Breast epithelium (tissue), 4 donors: ENCODE data around the gene FAM174B. TPM values are rescaled to one million over a fixed set of nuclear protein-coding genes. Genes with fewer than 3 reads are reported as not detected.
A peak's percentile ranks its signal among the peaks of the same experiment; 100 is the strongest.

ENCODE experiments used
- DNase-seq, 2 donors: peaks; one replicate each; pipeline ENCODE4 v3.0.0-alpha.2; 2019; ENCODE audit warnings: low spot score in 2 of 2
- H3K27ac ChIP-seq, 2 donors: fragments of 200-600 bp; sonication (generic) in 1 of 2; one replicate each; pipeline ENCODE4 v1.5.1; 2016 to 2019; ENCODE audit warnings: mild to moderate bottlenecking in 1 of 2
- H3K27me3 ChIP-seq, 2 donors: fragments of 200-600 bp; sonication (generic) in 1 of 2; one replicate each; pipeline versions ENCODE4 v1.5.1 to v1.6.0; 2017 to 2019; ENCODE audit warnings: control low read depth in 1 of 2, mild to moderate bottlenecking in 1 of 2
- H3K36me3 ChIP-seq: fragments of 200-600 bp; one replicate; pipeline ENCODE4 v1.5.1; 2019
- H3K4me1 ChIP-seq, 2 donors: fragments of 200-600 bp; sonication (generic); one replicate each; pipeline ENCODE4 v1.5.1; 2016 to 2019; ENCODE audit warnings: control low read depth in 1 of 2
- H3K4me3 ChIP-seq, 3 donors: fragments of 200-600 bp; sonication (generic); 1 replicate in 2 of 3; 2 replicates in 1 of 3; pipeline ENCODE4 v1.5.1; 2016 to 2019; ENCODE audit warnings: mild to moderate bottlenecking in 3 of 3, moderate library complexity in 2 of 3
- H3K9me3 ChIP-seq, 2 donors: fragments of 200-600 bp; sonication (generic) in 1 of 2; one replicate each; pipeline ENCODE4 v1.5.1; 2016 to 2019; ENCODE audit warnings: control low read depth in 1 of 2
- CTCF ChIP-seq, 3 donors: fragments of 450-650 bp; IDR thresholded peaks; one replicate each; pipeline ENCODE4 v1.5.1; 2016 to 2017; ENCODE audit warnings: antibody characterized with exemption in 3 of 3, mild to moderate bottlenecking in 3 of 3, moderate library complexity in 3 of 3
- POLR2A ChIP-seq: fragments of 450-650 bp; IDR thresholded peaks from one replicate; pipeline ENCODE4 v1.6.1; 2016; ENCODE audit warnings: antibody characterized with exemption, mild to moderate bottlenecking, moderate library complexity
- POLR2AphosphoS5 ChIP-seq, 3 donors: sonication (generic); formaldehyde crosslinking; IDR thresholded peaks; one replicate each; pipeline ENCODE4 v1.6.1; 2017; ENCODE audit warnings: antibody characterized with exemption in 3 of 3
- intact Hi-C: fragments of 100-400 bp; cut with DNase I; formaldehyde crosslinking; loops from one replicate; pipeline ENCODE4 v1.15.1; 2023; ENCODE audit warnings: low total_unique reads
- total RNA-seq, 3 donors: library from RNA; depleted of rRNA; stranded (reverse); fragments of >200 nt; gene quantifications; one replicate each; pipeline ENCODE4 v1.1.0, GENCODE V29; 2016

FAM174B gene
- total RNA-seq, 3 donors from 2014 or later = 4.3 to 34.7 (median 20.6) TPM

DNA sequence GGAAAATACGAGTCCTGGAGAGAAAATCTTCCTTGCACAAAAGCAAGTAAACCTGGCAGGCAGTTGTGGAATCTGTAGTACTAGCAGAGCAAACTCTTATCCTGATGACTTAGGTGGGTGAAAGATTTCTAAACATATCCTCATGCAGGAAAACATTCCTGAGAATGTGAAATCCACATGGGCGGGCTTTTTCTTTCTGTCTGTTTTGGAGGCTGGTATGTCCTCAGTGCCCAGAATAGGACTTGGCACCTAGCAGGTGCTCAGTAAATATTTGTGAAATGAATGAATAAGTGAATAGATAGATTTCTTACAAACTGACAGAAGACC, 53.3 kb downstream of the FAM174B start:
- Histone ChIP-seq H3K4me1 (no peaks in the 10 kb centered on the region), H3K27ac (no peak overlapping the region), H3K36me3 (no peaks in the 10 kb centered on the region), H3K9me3 (no peaks in the 10 kb centered on the region), H3K4me3 (no peak overlapping the region), H3K27me3 (no peaks in the 10 kb centered on the region)
- intact Hi-C loops = no loop called here
- no peak for TF ChIP-seq POLR2AphosphoS5 (IDR thresholded peaks at IDR 0.05)
- TF ChIP-seq CTCF (IDR thresholded peaks at IDR 0.05) = no peak
- TF ChIP-seq POLR2A = no peak
- no peak for DNase-seq

DNA sequence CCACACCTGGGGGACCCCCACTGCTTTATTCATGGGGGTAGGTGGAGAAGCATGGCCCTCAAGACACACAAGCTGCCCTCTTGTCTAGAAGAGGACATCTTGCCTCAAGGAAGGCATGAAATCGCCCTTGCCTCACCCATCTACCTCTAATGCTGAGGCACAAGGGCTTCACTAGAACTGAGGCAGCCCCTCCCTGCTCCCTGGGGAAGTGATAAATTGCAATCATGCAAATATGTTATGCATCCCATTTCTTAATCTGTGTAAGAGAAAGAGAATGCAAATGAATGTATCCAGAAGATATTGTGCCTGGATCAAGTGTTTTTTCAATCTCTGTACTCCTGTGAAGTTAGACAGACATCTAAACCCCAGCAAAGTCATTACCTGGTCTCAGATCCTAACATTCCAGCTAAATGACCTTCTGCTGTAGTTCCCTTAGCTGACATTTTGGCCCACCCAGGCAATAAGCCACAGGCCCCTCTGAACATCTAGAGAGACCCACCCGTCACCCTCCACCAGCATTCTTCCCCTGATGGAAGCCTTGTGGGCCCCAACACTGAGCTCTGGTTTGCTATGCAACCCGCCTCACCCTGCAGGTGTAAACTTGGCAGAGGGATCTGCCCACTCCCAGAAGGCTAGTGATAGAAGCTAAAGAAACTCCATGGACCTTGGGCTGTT, 53.8 kb downstream of the FAM174B start:
- Histone ChIP-seq H3K27ac (no peak overlapping the region), H3K36me3 (no peaks in the 10 kb centered on the region), H3K4me3 (no peak overlapping the region), H3K27me3 (no peaks in the 10 kb centered on the region), H3K4me1 (no peaks in the 10 kb centered on the region), H3K9me3 (no peaks in the 10 kb centered on the region)
- intact Hi-C loops = no loop called here
- peak in 1 of 2 donors; percentile 20 for DNase-seq
- TF ChIP-seq POLR2AphosphoS5 (IDR thresholded peaks at IDR 0.05) = no peak
- no peak for TF ChIP-seq POLR2A
- no peak for TF ChIP-seq CTCF (IDR thresholded peaks at IDR 0.05)

DNA sequence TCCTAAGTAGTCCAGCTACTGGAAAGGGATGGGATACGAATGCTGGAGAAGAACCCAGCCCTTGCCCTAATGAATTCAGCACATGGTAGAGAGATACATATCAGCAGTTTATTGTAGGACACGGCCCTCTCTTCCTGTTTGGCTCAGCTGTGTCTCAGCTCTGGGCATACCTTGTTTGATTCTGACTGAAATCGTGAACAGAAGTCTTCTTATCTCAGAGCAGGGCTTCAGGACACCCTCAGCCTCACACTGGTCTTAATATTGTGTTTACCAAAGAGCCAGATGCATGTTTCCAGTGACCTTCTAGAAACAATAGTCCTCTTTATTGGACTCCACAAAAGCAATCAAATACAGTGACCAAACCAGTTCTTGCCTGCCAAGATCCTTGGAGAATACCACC, 54.7 kb downstream of the FAM174B start:
- no peaks in the 10 kb centered on the region for H3K27me3 ChIP-seq
- no peak for DNase-seq
- H3K4me1 ChIP-seq = no peaks in the 10 kb centered on the region
- H3K4me3 ChIP-seq = no peak overlapping the region
- intact Hi-C loops = no loop called here
- TF ChIP-seq CTCF (IDR thresholded peaks at IDR 0.05) = no peak
- TF ChIP-seq POLR2A = no peak
- TF ChIP-seq POLR2AphosphoS5 (IDR thresholded peaks at IDR 0.05) = no peak
- peak overlapping the region in 1 of 2 donors; percentile 34 for H3K27ac ChIP-seq
- H3K36me3 ChIP-seq = no peaks in the 10 kb centered on the region
- no peaks in the 10 kb centered on the region for H3K9me3 ChIP-seq

DNA sequence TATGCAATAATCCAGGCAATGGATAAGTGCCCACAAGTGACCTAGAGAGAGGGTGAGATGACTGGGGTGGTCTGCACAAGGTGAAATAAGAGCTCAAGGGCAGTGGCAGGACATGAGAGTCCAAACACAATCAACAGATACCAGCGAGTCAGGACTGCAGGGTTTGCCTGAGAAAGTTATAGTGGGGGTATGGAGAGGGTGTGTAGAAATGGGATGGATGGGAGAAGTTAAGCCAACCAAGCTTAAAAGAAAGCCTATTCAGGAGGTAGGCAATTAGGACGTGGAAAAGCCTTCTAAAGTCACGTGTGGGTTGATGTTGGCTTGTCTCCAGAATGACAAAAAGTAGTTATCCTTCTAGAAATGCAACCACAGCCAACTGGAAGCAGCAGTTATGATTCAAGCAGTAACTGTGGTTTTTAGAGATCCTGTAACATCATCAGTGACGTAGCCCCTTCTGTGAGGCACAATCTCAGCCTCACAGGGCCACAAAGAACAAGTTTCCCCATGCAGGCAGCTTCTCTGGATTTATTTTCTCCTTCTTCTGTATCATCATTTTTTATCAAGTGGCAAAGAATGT, 56.1 kb downstream of the FAM174B start:
- no peak for TF ChIP-seq CTCF (IDR thresholded peaks at IDR 0.05)
- TF ChIP-seq POLR2A = no peak
- TF ChIP-seq POLR2AphosphoS5 (IDR thresholded peaks at IDR 0.05) = no peak
- Histone ChIP-seq H3K9me3 (no peaks in the 10 kb centered on the region), H3K27ac (no peak overlapping the region), H3K4me3 (no peak overlapping the region), H3K4me1 (no peaks in the 10 kb centered on the region), H3K36me3 (no peaks in the 10 kb centered on the region), H3K27me3 (no peaks in the 10 kb centered on the region)
- DNase-seq = no peak
- intact Hi-C loops = no loop called here

GRCh38 chr15:92597548-92597947, 58.0 kb downstream of the FAM174B start:
- intact Hi-C loops = no loop called here
- DNase-seq = peak in 1 of 2 donors; percentile 33
- Histone ChIP-seq H3K4me1 (no peaks in the 10 kb centered on the region), H3K27me3 (no peaks in the 10 kb centered on the region), H3K9me3 (no peaks in the 10 kb centered on the region), H3K4me3 (no peak overlapping the region), H3K36me3 (no peaks in the 10 kb centered on the region), H3K27ac (no peak overlapping the region)
- no peak for TF ChIP-seq CTCF (IDR thresholded peaks at IDR 0.05)
- no peak for TF ChIP-seq POLR2A
- TF ChIP-seq POLR2AphosphoS5 (IDR thresholded peaks at IDR 0.05) = no peak
